ENCODE results near the gene FHIT.

- TF ChIP-seq POLR2A (IDR thresholded peaks at IDR 0.05) (no peak), POLR2AphosphoS5 (IDR thresholded peaks at IDR 0.05) (no peak)
- TF ChIP-seq, protein P1, sequence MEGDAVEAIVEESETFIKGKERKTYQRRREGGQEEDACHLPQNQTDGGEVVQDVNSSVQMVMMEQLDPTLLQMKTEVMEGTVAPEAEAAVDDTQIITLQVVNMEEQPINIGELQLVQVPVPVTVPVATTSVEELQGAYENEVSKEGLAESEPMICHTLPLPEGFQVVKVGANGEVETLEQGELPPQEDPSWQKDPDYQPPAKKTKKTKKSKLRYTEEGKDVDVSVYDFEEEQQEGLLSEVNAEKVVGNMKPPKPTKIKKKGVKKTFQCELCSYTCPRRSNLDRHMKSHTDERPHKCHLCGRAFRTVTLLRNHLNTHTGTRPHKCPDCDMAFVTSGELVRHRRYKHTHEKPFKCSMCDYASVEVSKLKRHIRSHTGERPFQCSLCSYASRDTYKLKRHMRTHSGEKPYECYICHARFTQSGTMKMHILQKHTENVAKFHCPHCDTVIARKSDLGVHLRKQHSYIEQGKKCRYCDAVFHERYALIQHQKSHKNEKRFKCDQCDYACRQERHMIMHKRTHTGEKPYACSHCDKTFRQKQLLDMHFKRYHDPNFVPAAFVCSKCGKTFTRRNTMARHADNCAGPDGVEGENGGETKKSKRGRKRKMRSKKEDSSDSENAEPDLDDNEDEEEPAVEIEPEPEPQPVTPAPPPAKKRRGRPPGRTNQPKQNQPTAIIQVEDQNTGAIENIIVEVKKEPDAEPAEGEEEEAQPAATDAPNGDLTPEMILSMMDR (IDR thresholded peaks at IDR 0.05), result no peak
Observed at GRCh38 chr3:60591267-60591666, 660.0 kb downstream of the FHIT start.
